ENCODE results near the gene BATF2.

Gene BATF2

DNA sequence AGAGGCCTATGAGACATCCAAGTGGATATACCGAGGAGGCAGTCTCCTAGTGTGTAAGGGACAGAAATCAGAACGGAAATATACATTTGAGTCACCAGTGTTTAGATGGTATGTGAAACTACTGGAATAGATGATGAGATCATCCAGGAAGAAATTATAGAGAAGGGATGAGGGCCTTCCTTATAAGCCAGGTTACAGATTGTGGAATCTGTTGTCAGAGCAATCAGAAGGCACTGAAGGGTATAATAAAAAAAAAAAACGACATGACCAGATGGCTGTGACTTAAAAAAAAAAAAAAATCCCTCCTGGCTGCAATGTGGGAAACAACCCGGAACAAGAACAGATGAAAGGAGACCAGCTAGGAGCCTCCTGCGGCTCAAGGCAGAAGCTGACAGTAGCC, 27.6 kb downstream of the BATF2 start:
- no peak for DNase-seq (ENCODE audit: low read depth in 2 of 2)

DNA sequence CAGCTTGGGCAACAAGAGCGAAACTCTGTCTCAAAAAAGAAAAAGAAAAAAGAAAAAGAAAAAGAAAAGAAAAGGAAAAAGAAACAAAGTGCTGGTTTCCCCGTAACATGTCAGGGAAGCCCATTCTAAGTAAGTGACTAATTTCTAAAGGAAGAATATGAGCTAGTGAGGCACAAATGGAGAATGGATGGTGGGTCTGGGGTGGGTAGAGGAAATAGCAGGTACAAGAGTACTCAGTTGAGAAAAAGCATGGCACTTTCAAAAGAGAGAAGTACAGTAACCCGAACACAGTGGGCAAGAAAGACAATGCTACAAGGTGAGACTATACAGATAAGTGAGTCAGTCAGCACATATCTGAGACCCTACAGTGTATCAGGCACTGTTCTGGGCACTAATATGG, 29.4 kb downstream of the BATF2 start:
- DNase-seq (ENCODE audit: low read depth in 2 of 2): no peak

DNA sequence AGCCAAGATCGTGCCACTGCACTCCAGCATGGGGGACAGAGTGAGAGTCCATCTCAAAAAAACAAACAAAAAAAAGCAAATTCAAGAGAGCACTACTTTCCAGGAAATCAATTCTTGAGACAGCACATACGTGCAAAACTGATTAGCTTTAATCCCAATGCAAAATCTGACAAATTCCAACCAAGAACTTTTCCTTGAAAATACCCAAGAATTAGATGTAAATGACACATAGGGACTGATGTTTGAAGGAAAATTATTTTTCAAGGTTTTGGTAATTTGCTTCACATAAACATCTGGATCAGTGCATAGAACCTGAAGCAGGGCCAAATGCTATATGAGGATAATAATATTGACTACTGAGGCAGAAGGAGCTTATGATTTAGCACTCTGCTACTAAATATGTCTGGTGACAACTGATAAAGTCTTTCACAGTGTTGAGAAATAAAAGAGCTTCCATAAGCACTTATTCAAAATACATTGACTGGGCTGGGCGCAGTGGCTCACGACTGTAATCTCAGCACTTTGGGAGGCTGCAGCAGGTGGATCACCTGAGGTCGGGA, 33.6 kb downstream of the BATF2 start:
- DNase-seq (ENCODE audit: low read depth in 2 of 2): no peak

DNA sequence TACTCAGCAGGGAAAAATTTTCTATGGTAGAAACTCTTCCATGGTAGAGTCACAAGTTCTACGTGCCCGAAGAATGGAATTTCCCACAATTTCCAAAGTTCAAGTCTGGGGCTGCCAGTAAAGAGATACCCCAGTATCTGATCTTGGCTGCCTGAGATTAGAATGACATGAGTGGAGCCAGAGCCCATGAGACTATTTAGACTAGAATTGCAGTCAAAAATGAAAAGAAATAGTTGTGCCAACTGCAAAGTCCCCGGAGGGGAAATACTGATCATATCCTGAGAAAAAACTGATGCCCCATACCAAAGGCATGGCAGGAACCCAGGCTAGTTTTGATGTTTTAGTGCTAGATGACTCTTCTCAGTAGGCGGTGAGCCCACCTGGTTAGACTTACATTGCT, 36.1 kb downstream of the BATF2 start:
- DNase-seq (ENCODE audit: low read depth in 2 of 2): no peak

DNA sequence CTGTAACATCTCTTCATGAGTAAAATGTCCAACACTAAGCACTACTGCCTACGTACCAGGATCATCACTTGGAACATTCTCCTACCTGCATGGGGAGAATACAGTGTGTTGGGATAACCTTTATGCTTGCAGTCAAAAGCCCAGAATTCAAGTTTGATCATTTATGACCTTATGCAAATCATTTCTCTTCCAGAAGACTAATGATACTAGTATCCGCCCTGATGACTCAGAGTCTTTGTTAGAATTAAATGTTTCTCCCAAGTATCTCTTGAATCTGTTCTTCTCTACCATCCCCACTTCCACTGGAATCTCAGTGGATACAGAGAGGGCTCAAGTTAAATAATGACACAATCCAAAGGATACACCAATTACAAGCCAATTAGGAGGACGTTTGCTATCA, 37.3 kb downstream of the BATF2 start:
- DNase-seq (ENCODE audit: low read depth in 2 of 2): no peak

DNA sequence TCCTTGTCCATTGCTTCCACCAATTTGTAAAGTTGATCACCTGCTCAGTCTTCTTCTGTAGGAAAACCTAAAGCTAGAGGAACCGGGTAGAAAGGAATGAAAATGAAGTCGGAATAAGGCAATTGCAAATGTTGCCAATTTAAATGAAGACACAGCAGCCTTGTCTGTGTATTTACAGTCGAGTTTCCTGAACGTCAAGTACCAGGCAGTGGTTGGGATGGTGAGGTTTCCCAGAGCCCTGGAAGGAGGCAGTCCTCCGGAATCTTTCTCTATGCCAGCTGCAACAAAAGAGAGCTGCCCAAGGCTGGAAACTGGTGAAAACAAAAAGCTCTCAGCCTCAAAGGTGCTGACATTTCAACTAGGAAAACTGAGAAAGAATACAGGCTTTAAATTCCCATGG, 42.6 kb downstream of the BATF2 start:
- no peak for DNase-seq (ENCODE audit: low read depth in 2 of 2)

DNA sequence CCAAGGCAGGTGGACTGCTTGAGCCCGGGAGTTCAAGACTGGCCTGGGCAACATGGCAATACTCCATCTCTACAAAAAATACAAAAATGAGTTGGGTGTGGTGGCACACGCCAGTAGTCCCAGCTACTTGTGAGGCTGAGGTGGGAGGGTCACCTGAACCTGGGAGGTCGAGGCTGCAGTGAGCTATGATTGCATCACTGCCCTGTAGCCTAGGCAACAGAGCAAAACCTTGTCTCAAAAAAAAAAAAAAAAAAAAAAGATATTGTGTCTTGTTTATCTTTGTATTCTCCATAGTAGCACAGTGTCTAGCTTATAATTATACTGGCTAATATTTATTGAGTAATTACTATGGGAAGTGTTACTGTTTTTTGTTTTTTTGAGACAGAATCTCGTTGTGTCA, 45.2 kb downstream of the BATF2 start:
- DNase-seq (ENCODE audit: low read depth in 2 of 2): no peak

DNA sequence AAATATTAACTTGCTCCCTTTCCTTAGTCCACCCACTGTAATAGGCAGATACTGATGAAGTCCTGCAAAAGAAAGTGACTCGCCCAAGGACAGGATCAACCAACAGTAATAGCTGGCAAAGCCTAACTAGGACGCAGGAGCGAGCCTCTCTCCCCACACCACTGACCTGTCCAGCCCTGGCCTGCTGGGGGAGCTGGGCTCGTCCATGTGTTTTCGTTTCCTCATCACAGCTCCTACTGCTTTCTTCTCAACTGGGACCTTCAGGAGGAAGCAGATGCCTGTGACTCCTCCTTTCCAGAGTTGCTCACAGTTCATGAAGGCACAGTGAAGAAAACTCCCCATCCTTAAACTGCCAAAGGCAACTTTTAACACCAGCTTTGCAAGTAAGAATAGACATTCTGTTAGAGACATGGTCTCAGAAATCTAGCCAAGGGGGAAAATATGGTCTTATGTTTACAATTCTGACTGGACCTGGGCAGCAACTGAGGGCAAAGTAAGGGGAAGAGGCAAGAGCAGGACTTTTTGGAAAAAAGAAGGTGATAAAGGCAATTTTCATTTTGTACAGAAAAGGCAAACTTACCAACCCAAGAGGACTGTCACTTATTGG, 49.5 kb downstream of the BATF2 start:
- DNase-seq (ENCODE audit: low read depth in 2 of 2): no peak
